ENCODE measurements around the gene TSACC. TPM values are rescaled to one million over a fixed set of nuclear protein-coding genes. Genes with fewer than 3 reads are reported as not detected.

TSACC gene
- 0.76 TPM in 1 of 2 replicates, not detected in the other for total RNA-seq

GRCh38 chr1:156338180-156338976 is at the start of gene TSACC, which contains the start of gene CCT3:
Gene TSACC (plus strand): TSS chr1:156338526. CDS start chr1:156339758, 1,232 bp downstream.
Gene CCT3 (minus strand): TSS chr1:156338292. CDS start chr1:156338184, 108 bp downstream.

GRCh38 chr1:156295391-156295947 is 42.9 kb upstream of the TSACC start, which contains the start of gene GLMP:
Gene GLMP (minus strand): TSS chr1:156295679. CDS start chr1:156295645, 34 bp downstream.

GRCh38 chr1:156298852-156299357 is 39.4 kb upstream of the TSACC start, which contains the start of gene VHLL:
Gene VHLL (minus strand): TSS chr1:156299307. CDS start chr1:156299189, 118 bp downstream.

GRCh38 chr1:156368889-156369684 is 30.8 kb downstream of the TSACC start, which contains the start of gene RHBG:
Gene RHBG (plus strand): TSS chr1:156369211. CDS start chr1:156369250, 39 bp downstream.

Other genes starting within 250 kb of the TSACC start
- 315 and 512 TPM in 2 replicates for gene LMNA, start 223.8 kb upstream of the TSACC start, total RNA-seq
- gene SEMA4A, start 184.9 kb upstream of the TSACC start, total RNA-seq: 0.49 and 2.4 TPM in 2 replicates
- 15.2 and 17.6 TPM in 2 replicates for gene SLC25A44, start 144.4 kb upstream of the TSACC start, total RNA-seq
- gene PMF1, start 125.5 kb upstream of the TSACC start, total RNA-seq: 70.9 and 77.5 TPM in 2 replicates
- gene BGLAP, start 96.3 kb upstream of the TSACC start, total RNA-seq: 0.51 TPM in 1 of 2 replicates, not detected in the other
- 0.49 and 1.0 TPM in 2 replicates for gene PAQR6, start 90.5 kb upstream of the TSACC start, total RNA-seq
- 54.9 and 59.6 TPM in 2 replicates for gene SMG5, start 55.7 kb upstream of the TSACC start, total RNA-seq
- 1.8 and 2.0 TPM in 2 replicates for gene TMEM79, start 54.2 kb upstream of the TSACC start, total RNA-seq
- gene GLMP, start 42.8 kb upstream of the TSACC start, total RNA-seq: 76.4 and 179 TPM in 2 replicates
- gene VHLL, start 39.2 kb upstream of the TSACC start, total RNA-seq: not detected in 2 replicates
- gene CCT3, start 234 bp upstream of the TSACC start, total RNA-seq: 315 and 547 TPM in 2 replicates
- gene RHBG, start 30.7 kb downstream of the TSACC start, total RNA-seq: not detected in 2 replicates
- gene MEF2D, start 162.2 kb downstream of the TSACC start, total RNA-seq: 16.5 and 30.7 TPM in 2 replicates
- gene IQGAP3, start 234.0 kb downstream of the TSACC start, total RNA-seq: 5.2 and 71.4 TPM in 2 replicates
- not detected in 2 replicates for gene TTC24, start 241.2 kb downstream of the TSACC start, total RNA-seq

All from mesangial cell (primary cell).